H9 (cell line): ENCODE results near the gene STYXL2. TPM values are rescaled to one million over a fixed set of nuclear protein-coding genes. Genes with fewer than 3 reads are reported as not detected.
A peak's percentile ranks its signal among the peaks of the same experiment; 100 is the strongest.

Experiments used
- DNase-seq: peaks from one replicate; pipeline ENCODE4 v3.0.0-alpha.2; 2017
- H2AFZ ChIP-seq: one replicate; pipeline ENCODE4 v1.6.1; 2013; ENCODE audit warnings: mild to moderate bottlenecking, low read length, control low read depth, moderate library complexity
- H2AK5ac ChIP-seq: 2 replicates; pipeline ENCODE4 v1.6.1; 2013; ENCODE audit warnings: low read length, control low read depth, mixed read lengths; ENCODE audit not compliant: insufficient read length
- H2BK120ac ChIP-seq: one replicate; pipeline ENCODE4 v1.6.1; 2013; ENCODE audit warnings: low read depth, mild to moderate bottlenecking, low read length, control low read depth, inconsistent platforms; ENCODE audit not compliant: poor library complexity, severe bottlenecking
- H2BK12ac ChIP-seq: 2 replicates; pipeline ENCODE4 v1.6.1; 2013; ENCODE audit warnings: low read length, control low read depth, mixed read lengths, low read depth; ENCODE audit not compliant: insufficient read length
- H2BK15ac ChIP-seq: 2 replicates; pipeline ENCODE4 v1.6.1; 2013; ENCODE audit warnings: low read depth, low read length, control low read depth
- H2BK20ac ChIP-seq: one replicate; pipeline ENCODE4 v1.6.1; 2013; ENCODE audit warnings: low read depth, mild to moderate bottlenecking, low read length, control low read depth, inconsistent platforms; ENCODE audit not compliant: poor library complexity, severe bottlenecking
- H2BK5ac ChIP-seq: 2 replicates; pipeline ENCODE4 v1.6.1; 2013; ENCODE audit warnings: low read length, control low read depth, mixed read lengths; ENCODE audit not compliant: insufficient read length
- H3K14ac ChIP-seq: 2 replicates; pipeline ENCODE4 v1.6.1; 2013; ENCODE audit warnings: low read length, control low read depth; ENCODE audit not compliant: insufficient read depth
- H3K18ac ChIP-seq: 2 replicates; pipeline ENCODE4 v1.6.1; 2013; ENCODE audit warnings: low read depth, mild to moderate bottlenecking, mixed read lengths, low read length, control low read depth; ENCODE audit not compliant: insufficient read length
- H3K23ac ChIP-seq: 2 replicates; pipeline ENCODE4 v1.6.1; 2013; ENCODE audit warnings: low read length, control low read depth, mixed read lengths, low read depth; ENCODE audit not compliant: insufficient read length
- H3K23me2 ChIP-seq: 2 replicates; pipeline ENCODE4 v1.6.1; 2013; ENCODE audit warnings: low read depth, mild to moderate bottlenecking, mixed read lengths, low read length, control low read depth; ENCODE audit not compliant: insufficient read length, poor library complexity, severe bottlenecking
- H3K27ac ChIP-seq: 2 replicates; pipeline ENCODE4 v1.5.1; 2013; ENCODE audit warnings: low read length, control low read depth, mixed read lengths, low read depth; ENCODE audit not compliant: insufficient read length
- H3K27me3 ChIP-seq: 2 replicates; pipeline ENCODE4 v1.6.1; 2013; ENCODE audit warnings: low read length, control low read depth, inconsistent platforms; ENCODE audit not compliant: insufficient read depth
- H3K4ac ChIP-seq: 2 replicates; pipeline ENCODE4 v1.6.1; 2013; ENCODE audit warnings: low read depth, mild to moderate bottlenecking, control low read depth, inconsistent platforms, low read length, moderate library complexity
- H3K4me1 ChIP-seq: 2 replicates; pipeline ENCODE4 v1.6.1; 2013; ENCODE audit warnings: low read length, control low read depth, inconsistent platforms; ENCODE audit not compliant: insufficient read depth
- H3K4me2 ChIP-seq: 2 replicates; pipeline ENCODE4 v1.6.1; 2013; ENCODE audit warnings: low read length, control low read depth, mixed read lengths; ENCODE audit not compliant: insufficient read length, insufficient read depth
- H3K56ac ChIP-seq: 2 replicates; pipeline ENCODE4 v1.6.1; 2013; ENCODE audit warnings: low read depth, mild to moderate bottlenecking, mixed read lengths, low read length, control low read depth; ENCODE audit not compliant: insufficient read length
- H3K79me1 ChIP-seq: 2 replicates; pipeline ENCODE4 v1.6.1; 2013; ENCODE audit warnings: low read depth, mild to moderate bottlenecking, moderate library complexity, low read length, control low read depth, inconsistent platforms; ENCODE audit not compliant: insufficient read depth, poor library complexity, severe bottlenecking
- H3K79me2 ChIP-seq: 2 replicates; pipeline ENCODE4 v1.6.1; 2013; ENCODE audit warnings: low read length, control low read depth, inconsistent platforms; ENCODE audit not compliant: insufficient read depth
- H3K9ac ChIP-seq: 2 replicates; pipeline ENCODE4 v1.6.1; 2013; ENCODE audit warnings: low read length, control low read depth, mixed read lengths; ENCODE audit not compliant: insufficient read length; ENCODE audit errors: extremely low read depth
- H3K9me3 ChIP-seq: one replicate; pipeline ENCODE4 v1.6.1; 2013; ENCODE audit warnings: low read depth, low read length, inconsistent platforms; ENCODE audit not compliant: control insufficient read depth
- H3T11ph ChIP-seq: one replicate; pipeline ENCODE4 v1.6.1; 2013; ENCODE audit warnings: mild to moderate bottlenecking, low read length, control low read depth, inconsistent platforms
- H4K20me1 ChIP-seq: one replicate; pipeline ENCODE4 v1.6.1; 2013; ENCODE audit not compliant: control insufficient read depth, insufficient read length, insufficient read depth
- H4K5ac ChIP-seq: 2 replicates; pipeline ENCODE4 v1.6.1; 2013; ENCODE audit warnings: low read depth, mild to moderate bottlenecking, mixed read lengths, low read length, control low read depth; ENCODE audit not compliant: insufficient read length
- H4K8ac ChIP-seq: replicated peaks from 2 replicates; pipeline ENCODE4 v1.6.1; 2013; ENCODE audit warnings: low read length, control low read depth, mixed read lengths, low read depth; ENCODE audit not compliant: insufficient read length
- H4K91ac ChIP-seq: 2 replicates; pipeline ENCODE4 v1.6.1; 2013; ENCODE audit warnings: low read depth, mild to moderate bottlenecking, moderate library complexity, mixed read lengths, low read length, control low read depth; ENCODE audit not compliant: insufficient read length
- H3K27ac Mint-ChIP-seq, 3 experiments: 2 replicates in 2 of 3; 3 replicates in 1 of 3; pipeline ENCODE4 v1.8.0; 2020 to 2021; ENCODE audit warnings: mixed read lengths in 3 of 3, mild to moderate bottlenecking in 1 of 3, moderate library complexity in 1 of 3
- H3K27me3 Mint-ChIP-seq: 2 replicates; pipeline ENCODE4 v1.8.0; 2021; ENCODE audit warnings: low read depth, mild to moderate bottlenecking, moderate library complexity, mixed read lengths
- H3K36me3 Mint-ChIP-seq, 3 experiments: 2 replicates in 2 of 3; 3 replicates in 1 of 3; pipeline ENCODE4 v1.8.0; 2020 to 2021; ENCODE audit warnings: low read depth in 3 of 3, mixed read lengths in 3 of 3; ENCODE audit not compliant: insufficient read depth in 1 of 3
- H3K4me1 Mint-ChIP-seq, 2 experiments: 2 replicates each; pipeline ENCODE4 v1.8.0; 2020; ENCODE audit warnings: mixed read lengths in 2 of 2
- H3K4me3 Mint-ChIP-seq, 2 experiments: 2 replicates in 1 of 2; 3 replicates in 1 of 2; pipeline ENCODE4 v1.8.0; 2020 to 2021; ENCODE audit warnings: mild to moderate bottlenecking in 2 of 2, mixed read lengths in 2 of 2, moderate library complexity in 1 of 2
- H3K9me3 Mint-ChIP-seq, 2 experiments: 2 replicates in 1 of 2; 3 replicates in 1 of 2; pipeline ENCODE4 v1.8.0; 2020; ENCODE audit warnings: mild to moderate bottlenecking in 2 of 2, mixed read lengths in 2 of 2, moderate library complexity in 1 of 2
- WGBS: extraction: QIAGEN DNeasy Blood & Tissue Kit; methylation state at CpG from one replicate; pipeline ENCODE4 v1.1.7; 2013; ENCODE audit warnings: missing lambda C conversion rate, low lambda C conversion rate, mixed read lengths; ENCODE audit not compliant: insufficient read length; ENCODE audit errors: extremely low coverage; 5-methylcytosine and 5-hydroxymethylcytosine counted together
- total RNA-seq: library from RNA; stranded (reverse); gene quantifications from 2 replicates; pipeline ENCODE4 v1.2.1, GENCODE V29; 2021
- TF ChIP-seq, protein P1 (sequence below): fragments of 200-600 bp; sonication (generic); conservative IDR thresholded peaks from 3 replicates; pipeline ENCODE4 v1.8.0; 2021; ENCODE audit warnings: antibody characterized with exemption, mild to moderate bottlenecking

Gene STYXL2
- total RNA-seq, 1 experiment from 2014 or later, result 0.09 TPM

DNA sequence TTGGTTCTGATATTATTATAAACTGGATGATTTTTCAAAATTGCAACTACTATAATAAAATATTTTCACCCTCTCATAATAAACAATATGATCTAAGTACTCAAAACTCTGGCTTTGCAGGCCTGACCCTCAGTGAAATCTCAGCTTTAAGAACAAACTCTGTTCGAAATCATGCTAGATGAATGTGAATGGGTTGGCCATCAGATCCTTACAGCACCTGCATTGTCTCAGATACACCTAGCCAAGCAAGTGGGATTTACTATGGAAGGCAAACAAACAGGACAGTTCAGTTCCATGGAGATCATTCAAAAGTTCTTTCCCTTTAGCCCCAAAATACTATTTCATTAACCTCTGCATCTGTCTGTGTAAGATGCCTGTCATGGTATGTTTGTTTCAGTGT lies 44.8 kb downstream of the STYXL2 start:
- no peak overlapping the region for H2AFZ ChIP-seq
- TF ChIP-seq, protein P1, sequence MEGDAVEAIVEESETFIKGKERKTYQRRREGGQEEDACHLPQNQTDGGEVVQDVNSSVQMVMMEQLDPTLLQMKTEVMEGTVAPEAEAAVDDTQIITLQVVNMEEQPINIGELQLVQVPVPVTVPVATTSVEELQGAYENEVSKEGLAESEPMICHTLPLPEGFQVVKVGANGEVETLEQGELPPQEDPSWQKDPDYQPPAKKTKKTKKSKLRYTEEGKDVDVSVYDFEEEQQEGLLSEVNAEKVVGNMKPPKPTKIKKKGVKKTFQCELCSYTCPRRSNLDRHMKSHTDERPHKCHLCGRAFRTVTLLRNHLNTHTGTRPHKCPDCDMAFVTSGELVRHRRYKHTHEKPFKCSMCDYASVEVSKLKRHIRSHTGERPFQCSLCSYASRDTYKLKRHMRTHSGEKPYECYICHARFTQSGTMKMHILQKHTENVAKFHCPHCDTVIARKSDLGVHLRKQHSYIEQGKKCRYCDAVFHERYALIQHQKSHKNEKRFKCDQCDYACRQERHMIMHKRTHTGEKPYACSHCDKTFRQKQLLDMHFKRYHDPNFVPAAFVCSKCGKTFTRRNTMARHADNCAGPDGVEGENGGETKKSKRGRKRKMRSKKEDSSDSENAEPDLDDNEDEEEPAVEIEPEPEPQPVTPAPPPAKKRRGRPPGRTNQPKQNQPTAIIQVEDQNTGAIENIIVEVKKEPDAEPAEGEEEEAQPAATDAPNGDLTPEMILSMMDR, result no peak
- Mint-ChIP-seq H3K27ac (peak overlapping the region in 1 of 3 experiments; percentile 53; a peak in 2 of 7 replicates), H3K27me3 (peaks cover 1% of the 10 kb centered on the region; the same call in 1 of the 2 replicates), H3K36me3 (peaks cover 0 to 12% (median 7%) of the 10 kb centered on the region in 3 experiments; a peak in 4 of 7 replicates), H3K9me3 (peaks cover 7 to 10% of the 10 kb centered on the region in 2 experiments; a peak in 4 of 5 replicates), H3K4me1 (peaks cover 45 to 51% of the 10 kb centered on the region in 2 experiments), H3K4me3 (no peak overlapping the region)
- no peak overlapping the region for H4K5ac ChIP-seq
- WGBS, result no CpG with 5 or more reads among the region's 1 CpG
- no peak overlapping the region for H2BK5ac ChIP-seq
- H4K20me1 ChIP-seq, result no peaks in the 10 kb centered on the region
- no peaks in the 10 kb centered on the region for H3K79me1 ChIP-seq
- no peak overlapping the region for H2BK20ac ChIP-seq
- no peak overlapping the region for H3K9ac ChIP-seq
- H3K4me2 ChIP-seq, result no peak overlapping the region
- H3K14ac ChIP-seq, result no peak overlapping the region
- no peak overlapping the region for H3K18ac ChIP-seq
- no peak overlapping the region for H3K4ac ChIP-seq
- DNase-seq, result no peak
- no peak overlapping the region for H2BK12ac ChIP-seq
- no peak overlapping the region for H3K23ac ChIP-seq
- H3K4me1 ChIP-seq, result peaks cover 8% of the 10 kb centered on the region
- H2AK5ac ChIP-seq, result no peak overlapping the region
- no peaks in the 10 kb centered on the region for H3K23me2 ChIP-seq
- no peak overlapping the region for H3K56ac ChIP-seq
- no peak overlapping the region for H2BK15ac ChIP-seq
- no peak overlapping the region for H4K8ac ChIP-seq
- H3T11ph ChIP-seq, result no peak overlapping the region
- H3K79me2 ChIP-seq, result no peaks in the 10 kb centered on the region
- H3K27me3 ChIP-seq, result no peaks in the 10 kb centered on the region
- no peak overlapping the region for H4K91ac ChIP-seq
- H2BK120ac ChIP-seq, result no peak overlapping the region
- H3K9me3 ChIP-seq, result no peaks in the 10 kb centered on the region
- no peak overlapping the region for H3K27ac ChIP-seq
